ENCODE data around the gene MAN2C1. TPM values are rescaled to one million over a fixed set of nuclear protein-coding genes. Genes with fewer than 3 reads are reported as not detected.
"Not testable (repeated sequence)": the region's sequence is repeated elsewhere in the genome, so short reads cannot be mapped to it uniquely, and the experiment has no call there.

Gene MAN2C1
- total RNA-seq, 1 donor from 2014 or later: 200 TPM

DNA sequence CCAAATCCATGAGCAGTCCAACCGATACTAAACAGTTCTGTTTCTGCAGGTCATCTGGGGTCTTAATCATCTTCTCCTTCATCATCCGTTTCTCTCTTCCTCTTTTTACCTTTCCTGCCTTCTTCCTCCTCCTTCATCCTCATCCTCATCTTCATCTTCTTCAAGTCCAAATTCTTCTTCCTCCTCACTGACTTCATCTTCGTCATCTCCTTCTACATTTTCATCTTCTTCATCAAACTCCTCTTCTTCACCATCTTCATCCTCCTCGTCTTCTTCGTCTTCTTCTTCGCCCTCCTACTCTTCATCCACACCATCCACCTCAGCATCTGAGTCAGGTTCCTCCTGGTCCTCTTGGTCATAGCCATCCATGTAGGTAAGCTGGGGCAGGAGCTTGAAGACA, 46.7 kb downstream of the MAN2C1 start:
- Mint-ChIP-seq H3K27ac (no peak overlapping the region), H3K27me3 (peaks cover 8% of the 10 kb centered on the region), H3K36me3 (ENCODE audit: insufficient read depth) (no peaks in the 10 kb centered on the region), H3K4me1 (ENCODE audit: low read depth) (peaks cover 11% of the 10 kb centered on the region), H3K9me3 (ENCODE audit: low read depth) (no peaks in the 10 kb centered on the region), H3K4me3 (ENCODE audit: low read depth) (no peak overlapping the region)
- TF ChIP-seq, protein P1, sequence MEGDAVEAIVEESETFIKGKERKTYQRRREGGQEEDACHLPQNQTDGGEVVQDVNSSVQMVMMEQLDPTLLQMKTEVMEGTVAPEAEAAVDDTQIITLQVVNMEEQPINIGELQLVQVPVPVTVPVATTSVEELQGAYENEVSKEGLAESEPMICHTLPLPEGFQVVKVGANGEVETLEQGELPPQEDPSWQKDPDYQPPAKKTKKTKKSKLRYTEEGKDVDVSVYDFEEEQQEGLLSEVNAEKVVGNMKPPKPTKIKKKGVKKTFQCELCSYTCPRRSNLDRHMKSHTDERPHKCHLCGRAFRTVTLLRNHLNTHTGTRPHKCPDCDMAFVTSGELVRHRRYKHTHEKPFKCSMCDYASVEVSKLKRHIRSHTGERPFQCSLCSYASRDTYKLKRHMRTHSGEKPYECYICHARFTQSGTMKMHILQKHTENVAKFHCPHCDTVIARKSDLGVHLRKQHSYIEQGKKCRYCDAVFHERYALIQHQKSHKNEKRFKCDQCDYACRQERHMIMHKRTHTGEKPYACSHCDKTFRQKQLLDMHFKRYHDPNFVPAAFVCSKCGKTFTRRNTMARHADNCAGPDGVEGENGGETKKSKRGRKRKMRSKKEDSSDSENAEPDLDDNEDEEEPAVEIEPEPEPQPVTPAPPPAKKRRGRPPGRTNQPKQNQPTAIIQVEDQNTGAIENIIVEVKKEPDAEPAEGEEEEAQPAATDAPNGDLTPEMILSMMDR (IDR thresholded peaks at IDR 0.05; ENCODE audit: unreplicated experiment): no peak
- no peak for DNase-seq (ENCODE audit: low spot score, unreplicated experiment)

DNA sequence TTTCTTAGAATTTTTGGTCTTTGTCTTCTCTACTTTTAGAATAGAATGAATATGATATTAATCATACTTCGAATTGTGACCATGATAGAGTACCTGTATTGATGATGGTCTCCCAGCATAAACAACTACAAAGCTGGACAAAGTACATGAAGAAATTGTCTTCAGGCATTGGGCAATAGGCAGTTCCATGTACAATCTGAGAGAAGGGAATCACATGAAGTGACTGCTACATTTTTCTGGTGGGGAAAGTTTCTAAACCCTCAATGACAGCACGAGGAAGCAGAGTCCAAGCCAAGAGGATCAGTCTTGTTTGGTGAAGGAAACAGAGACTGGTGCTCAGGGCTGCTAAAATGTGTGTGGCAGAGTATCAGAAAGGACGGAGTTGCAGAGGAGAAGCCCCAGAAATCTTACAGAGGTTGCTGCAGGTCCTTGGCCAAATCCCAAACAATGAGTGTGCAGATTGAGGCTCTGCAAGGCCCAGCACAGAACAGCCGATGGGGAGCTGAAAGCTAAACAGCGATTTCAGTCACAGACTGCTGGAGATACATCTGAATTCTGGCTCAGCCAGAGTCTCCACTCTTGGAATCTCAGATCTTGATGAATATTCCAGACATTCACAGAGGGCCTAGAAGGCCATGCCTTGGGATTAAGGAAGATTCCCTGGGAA, 49.0 kb downstream of the MAN2C1 start:
- Mint-ChIP-seq H3K4me1 (ENCODE audit: low read depth) (peaks cover 11% of the 10 kb centered on the region), H3K27me3 (peaks cover 11% of the 10 kb centered on the region)
- not testable (repeated sequence) for H3K4me3 Mint-ChIP-seq (ENCODE audit: low read depth); H3K9me3 Mint-ChIP-seq (ENCODE audit: low read depth); DNase-seq (ENCODE audit: low spot score, unreplicated experiment); H3K36me3 Mint-ChIP-seq (ENCODE audit: insufficient read depth); H3K27ac Mint-ChIP-seq

DNA sequence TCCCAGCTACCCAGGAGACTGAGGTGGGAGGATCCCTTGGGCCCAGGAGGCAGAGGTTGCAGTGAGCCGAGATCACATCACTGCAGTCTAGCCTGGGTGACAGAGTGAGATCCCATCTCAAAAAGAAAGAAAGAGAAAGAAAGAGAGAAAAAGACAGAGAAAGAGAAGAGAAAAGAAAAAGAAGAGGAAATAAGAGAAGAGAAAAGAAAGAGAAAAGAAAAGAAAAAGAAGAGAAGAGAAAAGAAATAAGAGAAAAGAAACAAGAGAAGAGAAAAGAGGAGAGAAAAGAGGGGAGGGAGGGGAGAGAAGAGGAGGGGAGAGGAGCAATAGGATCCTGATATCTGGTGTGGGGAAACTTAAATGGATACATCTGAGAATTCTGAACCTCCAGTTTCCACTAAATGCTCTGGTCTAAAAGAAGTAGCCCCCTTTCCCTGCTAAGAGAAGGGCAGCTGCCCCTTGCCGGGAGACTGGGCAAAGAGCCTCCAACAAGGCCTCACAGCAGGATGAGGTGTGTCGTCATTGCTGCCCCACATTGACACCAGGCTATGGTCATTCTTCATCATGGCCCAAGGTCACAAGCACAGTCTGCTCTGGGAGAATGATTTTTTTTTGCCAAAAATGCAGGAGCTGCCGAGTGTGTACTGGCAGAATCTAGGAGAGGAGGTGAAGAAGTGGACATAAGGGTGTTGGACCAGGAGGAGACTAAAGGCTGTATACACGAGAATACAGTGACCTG, 53.7 kb downstream of the MAN2C1 start:
- Mint-ChIP-seq H3K36me3 (ENCODE audit: insufficient read depth) (no peaks in the 10 kb centered on the region), H3K27ac (no peak overlapping the region), H3K9me3 (ENCODE audit: low read depth) (no peaks in the 10 kb centered on the region), H3K4me1 (ENCODE audit: low read depth) (no peaks in the 10 kb centered on the region), H3K27me3 (peaks cover 18% of the 10 kb centered on the region), H3K4me3 (ENCODE audit: low read depth) (no peak overlapping the region)
- DNase-seq (ENCODE audit: low spot score, unreplicated experiment): no peak
- TF ChIP-seq, protein P1 (IDR thresholded peaks at IDR 0.05; ENCODE audit: unreplicated experiment): no peak

DNA sequence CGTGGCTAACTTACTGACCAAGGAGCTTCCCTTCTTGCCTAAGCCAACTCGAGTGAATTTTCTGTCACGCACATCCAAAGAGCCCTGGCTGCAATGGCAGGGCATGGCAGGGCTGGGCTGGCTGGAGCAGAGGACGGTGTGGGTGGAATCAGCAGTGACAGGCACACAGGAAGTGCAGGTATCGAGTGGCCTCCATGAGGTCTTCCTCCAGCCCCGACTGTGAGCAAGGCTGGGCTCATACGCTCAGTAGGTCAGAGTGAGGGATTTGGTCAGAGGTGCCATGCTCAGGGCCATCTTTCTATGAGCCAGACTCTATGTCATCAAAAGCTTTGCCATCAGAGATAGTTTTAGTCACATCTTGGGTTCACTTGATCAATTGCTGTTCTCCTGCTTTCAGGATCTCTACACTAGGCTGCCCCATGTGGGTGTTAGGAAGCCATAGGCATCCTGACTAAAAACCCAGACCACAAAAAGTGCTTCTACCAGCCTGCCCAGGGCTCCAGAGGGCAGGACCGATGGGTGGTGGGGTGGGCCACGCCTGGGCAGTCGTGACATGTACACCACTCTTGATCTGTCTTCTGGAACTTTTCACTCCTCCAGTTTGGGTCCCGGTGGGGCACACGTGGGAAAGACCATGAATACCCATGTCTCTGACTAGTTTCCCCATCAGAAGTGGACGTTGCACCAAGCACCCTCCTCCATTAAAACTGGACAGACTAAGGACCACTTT, 55.1 kb downstream of the MAN2C1 start:
- no peak overlapping the region for H3K4me3 Mint-ChIP-seq (ENCODE audit: low read depth)
- H3K9me3 Mint-ChIP-seq (ENCODE audit: low read depth): no peaks in the 10 kb centered on the region
- H3K4me1 Mint-ChIP-seq (ENCODE audit: low read depth): no peaks in the 10 kb centered on the region
- DNase-seq (ENCODE audit: low spot score, unreplicated experiment): no peak
- H3K36me3 Mint-ChIP-seq (ENCODE audit: insufficient read depth): no peaks in the 10 kb centered on the region
- H3K27me3 Mint-ChIP-seq: peaks cover 29% of the 10 kb centered on the region
- TF ChIP-seq, protein P1 (IDR thresholded peaks at IDR 0.05; ENCODE audit: unreplicated experiment): no peak
- no peak overlapping the region for H3K27ac Mint-ChIP-seq

DNA sequence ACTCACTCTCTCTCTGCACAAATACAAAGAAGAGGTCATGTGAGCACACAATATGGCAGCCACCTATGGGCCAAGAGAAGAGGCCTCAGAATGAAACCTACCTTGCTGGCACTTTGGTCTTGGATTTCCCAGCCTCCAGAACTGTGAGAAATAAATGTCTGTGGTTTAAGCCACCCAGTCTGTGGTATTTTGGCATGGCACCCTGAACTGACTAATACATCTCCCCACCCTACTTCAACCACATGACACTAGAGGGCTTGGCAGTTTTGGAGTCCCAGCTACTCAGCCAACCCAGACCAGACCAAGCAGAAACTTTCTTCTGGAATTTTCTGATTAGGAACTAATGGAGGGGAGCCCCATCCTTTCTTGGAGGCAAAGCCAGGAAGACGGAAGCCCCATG, 55.9 kb downstream of the MAN2C1 start:
- not testable (repeated sequence) for H3K36me3 Mint-ChIP-seq (ENCODE audit: insufficient read depth); H3K27ac Mint-ChIP-seq; H3K4me1 Mint-ChIP-seq (ENCODE audit: low read depth); DNase-seq (ENCODE audit: low spot score, unreplicated experiment); H3K9me3 Mint-ChIP-seq (ENCODE audit: low read depth); H3K4me3 Mint-ChIP-seq (ENCODE audit: low read depth)
- peaks cover 37% of the 10 kb centered on the region for H3K27me3 Mint-ChIP-seq

DNA sequence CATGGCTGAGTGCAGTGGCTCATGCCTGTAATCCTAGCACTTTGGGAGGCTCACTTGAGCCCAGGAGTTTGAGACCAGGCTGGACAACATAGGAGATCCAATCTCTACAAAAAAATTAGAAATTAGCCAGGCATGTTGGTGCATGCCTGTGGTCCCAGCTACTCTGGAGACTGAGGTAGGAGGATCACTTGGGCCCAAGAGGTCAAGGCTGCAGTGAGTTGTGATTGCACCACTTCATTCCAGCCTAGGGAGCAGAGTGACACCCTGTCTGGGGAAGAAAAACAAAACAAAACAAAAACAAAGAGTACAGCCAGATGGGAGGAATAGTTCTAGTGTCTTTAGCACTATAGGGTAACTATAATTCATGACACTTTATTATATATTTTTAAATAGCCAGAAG, 58.7 kb downstream of the MAN2C1 start:
- Mint-ChIP-seq H3K36me3 (ENCODE audit: insufficient read depth) (no peaks in the 10 kb centered on the region), H3K4me3 (ENCODE audit: low read depth) (no peak overlapping the region), H3K27me3 (peaks cover 48% of the 10 kb centered on the region), H3K4me1 (ENCODE audit: low read depth) (no peaks in the 10 kb centered on the region), H3K9me3 (ENCODE audit: low read depth) (no peaks in the 10 kb centered on the region), H3K27ac (no peak overlapping the region)
- no peak for DNase-seq (ENCODE audit: low spot score, unreplicated experiment)
- TF ChIP-seq, protein P1 (IDR thresholded peaks at IDR 0.05; ENCODE audit: unreplicated experiment): no peak
